GM12874 (cell line): ENCODE results near the gene OR2AE1.

Experiments used
- CTCF ChIP-seq: IDR thresholded peaks from 2 replicates; pipeline ENCODE4 v1.5.1; 2011; ENCODE audit warnings: low read depth, mild to moderate bottlenecking, control low read depth, low read length, moderate library complexity; ENCODE audit not compliant: insufficient read depth

Gene OR2AE1

GRCh38 chr7:99901581-99901980 is 24.7 kb upstream of the OR2AE1 start:
- no peak for TF ChIP-seq CTCF

- no peak for TF ChIP-seq CTCF
These were observed 23.1 kb upstream of the OR2AE1 start for GRCh38 chr7:99899830-99900519.

GRCh38 chr7:99898836-99899235 is 22.0 kb upstream of the OR2AE1 start:
- TF ChIP-seq CTCF: no peak

GRCh38 chr7:99898023-99898357 is 21.2 kb upstream of the OR2AE1 start:
- TF ChIP-seq CTCF: no peak

GRCh38 chr7:99897322-99898022 is 20.6 kb upstream of the OR2AE1 start:
- no peak for TF ChIP-seq CTCF

GRCh38 chr7:99894738-99895137 is 17.9 kb upstream of the OR2AE1 start:
- TF ChIP-seq CTCF: no peak

- no peak for TF ChIP-seq CTCF
These were observed 16.4 kb upstream of the OR2AE1 start for GRCh38 chr7:99893280-99893679.
